K562 (cell line): Measurements from ENCODE around the gene USP48. TPM values are rescaled to one million over a fixed set of nuclear protein-coding genes. Genes with fewer than 3 reads are reported as not detected.
A peak's percentile ranks its signal among the peaks of the same experiment; 100 is the strongest.

Experiments used
- ATAC-seq: fragments of 200-7000 bp; cut with Tn5 transposase; 3 replicates; pipeline ENCODE4 v1.9.1; 2020; ENCODE audit warnings: moderate library complexity
- BruUV-seq: library from RNA; stranded (reverse); fragments of 400-500 nt; replicated peaks from 2 replicates; lab custom pipeline; 2021; lab: Mats Ljungman, UMichigan
- CTCF ChIA-PET: fragments of 300-600 bp; formaldehyde crosslinking; extraction: SDS; loops from one replicate; lab custom pipeline; 2021; ENCODE audit warnings: low intra/inter-chr PET ratio; lab: Yijun Ruan, JAX
- POLR2A ChIA-PET: fragments of 300-600, 350-650 bp; sonication (Branson Sonifier 250); formaldehyde crosslinking; extraction: SDS; loops from one replicate; lab custom pipeline; 2021; ENCODE audit warnings: antibody characterized with exemption, inconsistent platforms; lab: Yijun Ruan, JAX
- DNase-seq, 4 experiments: peaks; one replicate each; pipeline versions ENCODE4 v3.0.0 to v3.0.0-alpha.2; 2011 to 2018; ENCODE audit warnings: low spot score in 3 of 4, mixed read lengths in 3 of 4; ENCODE audit errors: extremely low read depth in 1 of 4
- FAIRE-seq: peaks from 2 replicates; lab custom pipeline; 2011; peaks lifted over from hg19 to GRCh38; lab: Jason Lieb, UNC
- H2AFZ ChIP-seq: 2 replicates; pipeline ENCODE4 v1.6.0; 2011; ENCODE audit warnings: low read depth, low read length, control low read depth, inconsistent platforms
- H3K27ac ChIP-seq: fragments of 200-600 bp; 3 replicates; pipeline ENCODE4 v1.8.0; 2011; ENCODE audit warnings: low read depth, mild to moderate bottlenecking, control low read depth, inconsistent platforms, low read length, moderate library complexity, mixed read lengths; ENCODE audit errors: extremely low read depth
- H3K27me3 ChIP-seq, 2 experiments: fragments of 300-600 bp in 1 of 2; 2 replicates in 1 of 2; 3 replicates in 1 of 2; pipeline versions ENCODE4 v1.6.0 to v1.8.0; 2011; ENCODE audit warnings: inconsistent platforms in 2 of 2, low read length in 2 of 2, mild to moderate bottlenecking in 1 of 2, mixed read lengths in 1 of 2, moderate library complexity in 1 of 2; ENCODE audit not compliant: control insufficient read depth in 2 of 2, insufficient read depth in 2 of 2
- H3K36me3 ChIP-seq: fragments of 300-600 bp; 3 replicates; pipeline ENCODE4 v1.8.0; 2011; ENCODE audit warnings: mild to moderate bottlenecking, low read length, inconsistent platforms; ENCODE audit not compliant: control insufficient read depth, insufficient read depth
- H3K4me1 ChIP-seq, 2 experiments: fragments of 200-600 bp in 1 of 2; replicated peaks in 1 of 2; 2 replicates in 1 of 2; 3 replicates in 1 of 2; pipeline versions ENCODE4 v1.5.1 to v1.8.0; 2011; ENCODE audit warnings: inconsistent platforms in 2 of 2, low read length in 2 of 2, mild to moderate bottlenecking in 1 of 2, mixed read lengths in 1 of 2, moderate library complexity in 1 of 2; ENCODE audit not compliant: control insufficient read depth in 2 of 2, insufficient read depth in 2 of 2
- H3K4me2 ChIP-seq: 2 replicates; pipeline ENCODE4 v1.6.1; 2011; ENCODE audit warnings: low read length, control low read depth, inconsistent platforms, mixed read lengths; ENCODE audit not compliant: insufficient read depth
- H3K4me3 ChIP-seq: fragments of 200-600 bp; sonication (generic), shearing (Covaris generic); 2 replicates; pipeline ENCODE4 v1.5.1; 2016; ENCODE audit warnings: control low read depth, inconsistent platforms
- H3K79me2 ChIP-seq: fragments of 200-600 bp; 3 replicates; pipeline ENCODE4 v1.8.0; 2011; ENCODE audit warnings: low read length, inconsistent platforms; ENCODE audit not compliant: control insufficient read depth, insufficient read depth
- H3K9ac ChIP-seq, 2 experiments: 2 replicates each; pipeline versions ENCODE4 v1.6.0 to v1.6.1; 2011; ENCODE audit warnings: low read depth in 2 of 2, low read length in 2 of 2, control low read depth in 1 of 2, inconsistent platforms in 1 of 2, mild to moderate bottlenecking in 1 of 2, mixed read lengths in 1 of 2; ENCODE audit not compliant: insufficient read depth in 1 of 2
- H3K9me1 ChIP-seq: one replicate; pipeline ENCODE4 v1.6.0; 2011; ENCODE audit warnings: inconsistent platforms, mild to moderate bottlenecking, low read length, moderate library complexity; ENCODE audit not compliant: control insufficient read depth, insufficient read depth
- H3K9me3 ChIP-seq: replicated peaks from 2 replicates; pipeline ENCODE4 v1.5.1; 2011; ENCODE audit warnings: low read depth, low read length, inconsistent platforms; ENCODE audit not compliant: control insufficient read depth, insufficient read depth
- H4K20me1 ChIP-seq: replicated peaks from 2 replicates; pipeline ENCODE4 v1.6.1; 2011; ENCODE audit warnings: low read length, inconsistent platforms, mixed read lengths; ENCODE audit not compliant: control insufficient read depth, insufficient read depth
- ELF1 ChIP-seq: fragments of 200-800 bp; sonication (Bioruptor generic); IDR thresholded peaks from 2 replicates; pipeline ENCODE4 v1.6.1; 2016; ENCODE audit warnings: missing genetic modification characterization, missing compliant biosample characterization
- JUN ChIP-seq, 2 experiments: sonication (generic) in 1 of 2; formaldehyde crosslinking in 1 of 2; IDR thresholded peaks; 2 replicates each; pipeline versions ENCODE4 v1.6.1 to v1.8.0; 2012 to 2022; ENCODE audit warnings: borderline replicate concordance in 2 of 2, mild to moderate bottlenecking in 2 of 2, improper control_type of control experiment in 1 of 2, low read depth in 1 of 2, low read length in 1 of 2, missing genetic modification reagents in 1 of 2
- NFIC ChIP-seq: fragments of 450-650 bp; IDR thresholded peaks from 2 replicates; pipeline ENCODE4 v1.6.1; 2017; ENCODE audit warnings: mild to moderate bottlenecking, inconsistent platforms
- RERE ChIP-seq: sonication (generic); formaldehyde crosslinking; IDR thresholded peaks from 2 replicates; pipeline ENCODE4 v1.8.0; 2023; ENCODE audit warnings: missing genetic modification reagents, mild to moderate bottlenecking, borderline replicate concordance
- SP2 ChIP-seq: IDR thresholded peaks from 2 replicates; pipeline ENCODE4 v1.6.1; 2011; ENCODE audit warnings: mild to moderate bottlenecking, low read depth, low read length, moderate library complexity; ENCODE audit not compliant: poor library complexity, severe bottlenecking; ENCODE audit errors: extremely low read depth
- WGBS: fragments of 100-300 bp; shearing (Covaris generic); methylation state at CpG from one replicate; pipeline ENCODE4 v1.1.6; 2016; ENCODE audit warnings: low coverage, mixed read lengths; ENCODE audit not compliant: insufficient coverage; ENCODE audit errors: missing lambda C conversion rate; 5-methylcytosine and 5-hydroxymethylcytosine counted together
- in situ Hi-C: fragments of 300-500 bp; cut with MboI; formaldehyde crosslinking; loops from 4 replicates; pipeline ENCODE4 v1.15.0; 2018; ENCODE audit warnings: inconsistent platforms, mixed read lengths
- intact Hi-C: fragments of 100-400 bp; cut with micrococcal nuclease; formaldehyde crosslinking; loops from 2 replicates; pipeline ENCODE4 v1.14.2; 2022
- polyA plus RNA-seq, 8 experiments: library from polyadenylated mRNA; depleted of rRNA in 4 of 8; stranded (reverse) in 5 of 8; unstranded in 3 of 8; fragments of >200 nt; fragmentation: Nextera tagmentation in 2 of 8; fragmentation: Illumina TruSeq in 1 of 8; extraction: Ambion mirVana in 2 of 8; extraction: Trizol in 1 of 8; gene quantifications; 2 replicates each; pipeline versions ENCODE4 v1.2.1 to v1.2.3, GENCODE V29; 2011 to 2014; ENCODE audit warnings: inconsistent platforms in 1 of 8, missing spikeins in 1 of 8
- total RNA-seq, 7 experiments: library from RNA; depleted of rRNA in 6 of 7; stranded (reverse); fragments of >200 nt in 6 of 7; fragmentation: Illumina TruSeq in 2 of 7; extraction: Trizol in 2 of 7; gene quantifications; 2 replicates each; pipeline versions ENCODE4 v1.2.1 to v1.2.3, GENCODE V29; 2011 to 2021; ENCODE audit warnings: low replicate concordance in 1 of 7

The USP48 gene
- total and polyA plus RNA-seq, 9 of the 15 experiments (the other 6 are each of a cell fraction or from before 2014, with no cell fraction given) = 23.3 to 123 (median 106) TPM

- TF ChIP-seq NFIC = 0 out of 2 replicates have a peak, but pooled peaks have one; percentile 31
- no peak for TF ChIP-seq RERE (CRISPR knock-in tag)
- TF ChIP-seq JUN (IDR thresholded peaks at IDR 0.05; ENCODE audit: borderline replicate concordance, low read depth, low read length) = no peak
- 0 out of 2 replicates have a peak, but pooled peaks have one; percentile 13 for TF ChIP-seq JUN (CRISPR knock-in tag; IDR thresholded peaks at IDR 0.05; ENCODE audit: borderline replicate concordance)
- no peak for TF ChIP-seq SP2
- TF ChIP-seq ELF1 = no peak
- ChIA-PET CTCF (no interaction called here), POLR2A (interaction anchor here (0.6 to 4.8 kb wide), 4 partner anchors 12 to 29 kb away, joined by 3 to 23 read pairs (median 3); no protein-coding TSS in a partner anchor)
- no peak overlapping the region for H2AFZ ChIP-seq
- peaks cover 14% of the 10 kb centered on the region for H4K20me1 ChIP-seq
- no peak overlapping the region; the same call in 2 of the 3 replicates for H3K27ac ChIP-seq
- H3K4me1 ChIP-seq = peaks cover 24 to 40% of the 10 kb centered on the region in 2 experiments
- WGBS = 87% methylated on average over 19 of the region's 19 CpGs
- no peak for DNase-seq
- H3K9ac ChIP-seq = peak overlapping the region in 1 of 2 experiments; percentile 76; a peak in 2 of 4 replicates
- intact Hi-C loops (no loop called here), in situ Hi-C loops (no loop called here)
- no peak for FAIRE-seq
- BruUV-seq = no TSS peak
- H3K4me3 ChIP-seq = no peak overlapping the region
- H3K4me2 ChIP-seq = no peak overlapping the region
- no peaks in the 10 kb centered on the region for H3K9me1 ChIP-seq
- ATAC-seq = no peak
- H3K79me2 ChIP-seq = peaks cover 2% of the 10 kb centered on the region; the same call in 1 of the 3 replicates
- no peaks in the 10 kb centered on the region for H3K27me3 ChIP-seq
- no peaks in the 10 kb centered on the region for H3K9me3 ChIP-seq
- peaks cover 10% of the 10 kb centered on the region; the same call in 2 of the 3 replicates for H3K36me3 ChIP-seq
These were observed 140.8 kb downstream of the USP48 start for GRCh38 chr1:21641967-21642739.
